Effector memory CD8-positive, alpha-beta T cell (primary cell): ENCODE results near the gene ADI1.
"Not testable (repeated sequence)": the region's sequence is repeated elsewhere in the genome, so short reads cannot be mapped to it uniquely, and the experiment has no call there.

Experiments
- ATAC-seq: fragments of 150-1000 bp; cut with Tn5 transposase; replicated peaks from 2 replicates; pipeline ENCODE4 v1.10.0; 2021; ENCODE audit warnings: mild to moderate bottlenecking, moderate library complexity
- DNase-seq, 3 experiments: peaks; one replicate each; pipeline ENCODE4 v3.0.0; 2021
- H3K27ac Mint-ChIP-seq, 2 donors: one replicate each; pipeline ENCODE4 v1.8.0; 2022; ENCODE audit warnings: mild to moderate bottlenecking in 2 of 2, mixed read lengths in 2 of 2, moderate library complexity in 2 of 2
- H3K27me3 Mint-ChIP-seq, 2 donors: one replicate each; pipeline ENCODE4 v1.8.0; 2022; ENCODE audit warnings: mixed read lengths in 2 of 2
- H3K36me3 Mint-ChIP-seq: one replicate; pipeline ENCODE4 v1.8.0; 2022; ENCODE audit warnings: mild to moderate bottlenecking, moderate library complexity, mixed read lengths; ENCODE audit not compliant: insufficient read depth
- H3K4me1 Mint-ChIP-seq, 2 donors: one replicate each; pipeline ENCODE4 v1.8.0; 2022; ENCODE audit warnings: low read depth in 2 of 2, mixed read lengths in 2 of 2
- H3K4me3 Mint-ChIP-seq, 2 donors: one replicate each; pipeline ENCODE4 v1.8.0; 2022; ENCODE audit warnings: mild to moderate bottlenecking in 2 of 2, mixed read lengths in 2 of 2, moderate library complexity in 2 of 2
- H3K9me3 Mint-ChIP-seq, 2 donors: one replicate each; pipeline ENCODE4 v1.8.0; 2022; ENCODE audit warnings: mixed read lengths in 2 of 2

ADI1 gene

GRCh38 chr2:3454802-3455201 lies 64.5 kb downstream of the ADI1 start:
- ATAC-seq (no peak), DNase-seq (no peak)
- Mint-ChIP-seq H3K4me3 (no peak overlapping the region), H3K36me3 (peaks cover 17% of the 10 kb centered on the region), H3K9me3 (no peaks in the 10 kb centered on the region), H3K27ac (no peak overlapping the region), H3K4me1 (peaks cover 3 to 4% of the 10 kb centered on the region in 2 donors), H3K27me3 (no peaks in the 10 kb centered on the region)

- H3K27ac Mint-ChIP-seq: peak overlapping the region in 1 of 2 donors; percentile 56
- not testable (repeated sequence) for ATAC-seq, H3K27me3 Mint-ChIP-seq, H3K9me3 Mint-ChIP-seq, H3K4me1 Mint-ChIP-seq, DNase-seq, H3K4me3 Mint-ChIP-seq
- H3K36me3 Mint-ChIP-seq: peaks cover 17% of the 10 kb centered on the region
These were observed 65.3 kb downstream of the ADI1 start for GRCh38 chr2:3454005-3454404.

- H3K27ac Mint-ChIP-seq: peak overlapping the region in 1 of 2 donors; percentile 56
- H3K36me3 Mint-ChIP-seq: peaks cover 17% of the 10 kb centered on the region
- H3K9me3 Mint-ChIP-seq: no peaks in the 10 kb centered on the region
- ATAC-seq (no peak), DNase-seq (no peak)
- no peaks in the 10 kb centered on the region for H3K27me3 Mint-ChIP-seq
- H3K4me3 Mint-ChIP-seq: no peak overlapping the region
- peaks cover 3 to 4% of the 10 kb centered on the region in 2 donors for H3K4me1 Mint-ChIP-seq
These were observed 65.9 kb downstream of the ADI1 start for GRCh38 chr2:3453190-3453999.

- Mint-ChIP-seq H3K9me3 (no peaks in the 10 kb centered on the region), H3K36me3 (peaks cover 23% of the 10 kb centered on the region), H3K4me3 (no peak overlapping the region), H3K27me3 (no peaks in the 10 kb centered on the region), H3K27ac (no peak overlapping the region), H3K4me1 (peaks cover 3 to 4% of the 10 kb centered on the region in 2 donors)
- DNase-seq: no peak
- ATAC-seq: no peak
These were observed 67.2 kb downstream of the ADI1 start for GRCh38 chr2:3451926-3452671.

- ATAC-seq (no peak), DNase-seq (no peak)
- peaks cover 3 to 4% of the 10 kb centered on the region in 2 donors for H3K4me1 Mint-ChIP-seq
- H3K36me3 Mint-ChIP-seq: peaks cover 27% of the 10 kb centered on the region
- H3K9me3 Mint-ChIP-seq: no peaks in the 10 kb centered on the region
- peak overlapping the region in 1 of 2 donors; percentile 67 for H3K27ac Mint-ChIP-seq
- no peak overlapping the region for H3K4me3 Mint-ChIP-seq
- H3K27me3 Mint-ChIP-seq: no peaks in the 10 kb centered on the region
These were observed 68.2 kb downstream of the ADI1 start for GRCh38 chr2:3451169-3451568.

GRCh38 chr2:3450385-3451010 lies 68.8 kb downstream of the ADI1 start:
- ATAC-seq: no peak
- Mint-ChIP-seq H3K9me3 (no peaks in the 10 kb centered on the region), H3K4me1 (peaks cover 3 to 4% of the 10 kb centered on the region in 2 donors), H3K36me3 (peaks cover 24% of the 10 kb centered on the region), H3K27ac (no peak overlapping the region), H3K4me3 (no peak overlapping the region), H3K27me3 (no peaks in the 10 kb centered on the region)
- DNase-seq: no peak

- Mint-ChIP-seq H3K27ac (no peak overlapping the region), H3K36me3 (peaks cover 27% of the 10 kb centered on the region), H3K27me3 (no peaks in the 10 kb centered on the region), H3K4me3 (no peak overlapping the region), H3K9me3 (no peaks in the 10 kb centered on the region), H3K4me1 (peaks cover 3 to 4% of the 10 kb centered on the region in 2 donors)
- ATAC-seq (no peak), DNase-seq (no peak)
These were observed 69.4 kb downstream of the ADI1 start for GRCh38 chr2:3449936-3450335.

GRCh38 chr2:3449086-3449485 lies 70.2 kb downstream of the ADI1 start:
- Mint-ChIP-seq H3K4me3 (no peak overlapping the region), H3K27ac (no peak overlapping the region), H3K27me3 (no peaks in the 10 kb centered on the region), H3K36me3 (peaks cover 30% of the 10 kb centered on the region), H3K4me1 (peaks cover 3 to 4% of the 10 kb centered on the region in 2 donors), H3K9me3 (no peaks in the 10 kb centered on the region)
- DNase-seq: no peak
- no peak for ATAC-seq

- H3K27me3 Mint-ChIP-seq, H3K4me3 Mint-ChIP-seq, H3K9me3 Mint-ChIP-seq, H3K27ac Mint-ChIP-seq, DNase-seq, H3K4me1 Mint-ChIP-seq, ATAC-seq: not testable (repeated sequence)
- peaks cover 33% of the 10 kb centered on the region for H3K36me3 Mint-ChIP-seq
These were observed 70.9 kb downstream of the ADI1 start for GRCh38 chr2:3448441-3448911.

- DNase-seq (no peak), ATAC-seq (no peak)
- H3K27me3 Mint-ChIP-seq: no peaks in the 10 kb centered on the region
- H3K4me1 Mint-ChIP-seq: peaks cover 0 to 4% of the 10 kb centered on the region in 2 donors
- H3K36me3 Mint-ChIP-seq: peaks cover 33% of the 10 kb centered on the region
- no peak overlapping the region for H3K27ac Mint-ChIP-seq
- H3K9me3 Mint-ChIP-seq: no peaks in the 10 kb centered on the region
- no peak overlapping the region for H3K4me3 Mint-ChIP-seq
These were observed 71.5 kb downstream of the ADI1 start for GRCh38 chr2:3447789-3448317.
